Fibroblast of lung (primary cell): ENCODE results near the gene PRPF31.

Experiments used
- CTCF ChIP-seq, 2 donors: IDR thresholded peaks in 1 of 2; conservative IDR thresholded peaks in 1 of 2; 1 replicate in 1 of 2; 2 replicates in 1 of 2; pipeline ENCODE4 v1.5.1; 2011 to 2012; ENCODE audit warnings: low read length in 2 of 2, control low read depth in 1 of 2, inconsistent platforms in 1 of 2, low read depth in 1 of 2, mild to moderate bottlenecking in 1 of 2
- EZH2 ChIP-seq: IDR thresholded peaks from 2 replicates; pipeline ENCODE4 v1.5.1; 2012; ENCODE audit warnings: low read length, control low read depth, mild to moderate bottlenecking; ENCODE audit errors: missing control alignments

- no peak for TF ChIP-seq CTCF (conservative IDR thresholded peaks at IDR 0.05 in 1 of 2, IDR thresholded peaks at IDR 0.05 in 1 of 2; ENCODE audit: low read depth in 1 of 2, low read length in 2 of 2)
- no peak for TF ChIP-seq EZH2
These were observed 12.3 kb downstream of the PRPF31 start for GRCh38 chr19:54127688-54128440.
